GM06990 (cell line): Measurements from ENCODE around the gene STX1B.
"Not testable (repeated sequence)": the region's sequence is repeated elsewhere in the genome, so short reads cannot be mapped to it uniquely, and the experiment has no call there.

Source experiments
- DNase-seq: peaks from one replicate; pipeline ENCODE4 v3.0.0-alpha.2; 2011; ENCODE audit not compliant: insufficient read length; ENCODE audit errors: extremely low read depth
- H3K27me3 ChIP-seq: replicated peaks from 2 replicates; pipeline ENCODE4 v1.6.0; 2011; ENCODE audit warnings: low read length; ENCODE audit not compliant: control insufficient read depth, insufficient read depth
- H3K36me3 ChIP-seq: 2 replicates; pipeline ENCODE4 v1.5.1; 2011; ENCODE audit warnings: low read length; ENCODE audit not compliant: control insufficient read depth, insufficient read depth
- H3K4me3 ChIP-seq: replicated peaks from 2 replicates; pipeline ENCODE4 v1.5.1; 2011; ENCODE audit warnings: low read depth, mild to moderate bottlenecking, control low read depth, low read length
- CTCF ChIP-seq: IDR thresholded peaks from 2 replicates; pipeline ENCODE4 v1.5.1; 2011; ENCODE audit warnings: low read length, control low read depth, mild to moderate bottlenecking, inconsistent platforms; ENCODE audit not compliant: insufficient read depth, poor library complexity, severe bottlenecking

STX1B gene

GRCh38 chr16:31023252-31023602 lies 12.8 kb upstream of the STX1B start:
- H3K4me3 ChIP-seq, result no peak overlapping the region

GRCh38 chr16:31022544-31023251 lies 12.3 kb upstream of the STX1B start:
- no peak for TF ChIP-seq CTCF
- no peak for DNase-seq
- H3K4me3 ChIP-seq, result no peak overlapping the region
- H3K36me3 ChIP-seq, result no peaks in the 10 kb centered on the region
- no peaks in the 10 kb centered on the region for H3K27me3 ChIP-seq

More at GRCh38 chr16:31023252-31023602, 12.8 kb upstream of the STX1B start:
- no peak for TF ChIP-seq CTCF
- no peak for DNase-seq
- Histone ChIP-seq H3K27me3 (no peaks in the 10 kb centered on the region), H3K36me3 (no peaks in the 10 kb centered on the region)

GRCh38 chr16:31020536-31020935 lies 10.1 kb upstream of the STX1B start:
- Histone ChIP-seq H3K4me3 (no peak overlapping the region), H3K27me3 (no peaks in the 10 kb centered on the region)
- TF ChIP-seq CTCF, result no peak

GRCh38 chr16:31017756-31018155 lies 7.3 kb upstream of the STX1B start:
- H3K36me3 ChIP-seq, DNase-seq, H3K27me3 ChIP-seq, H3K4me3 ChIP-seq: not testable (repeated sequence)

More at GRCh38 chr16:31020536-31020935, 10.1 kb upstream of the STX1B start:
- H3K36me3 ChIP-seq, result no peaks in the 10 kb centered on the region
- no peak for DNase-seq

- no peak for DNase-seq
- no peaks in the 10 kb centered on the region for H3K36me3 ChIP-seq
- no peak overlapping the region for H3K4me3 ChIP-seq
- no peak for TF ChIP-seq CTCF
- peaks cover 3% of the 10 kb centered on the region for H3K27me3 ChIP-seq
These were observed 5.6 kb upstream of the STX1B start for GRCh38 chr16:31016018-31016417.

GRCh38 chr16:31013292-31013691 lies 2.9 kb upstream of the STX1B start:
- not testable (repeated sequence) for H3K36me3 ChIP-seq, DNase-seq, H3K4me3 ChIP-seq, H3K27me3 ChIP-seq

GRCh38 chr16:31011815-31012214 lies 1.4 kb upstream of the STX1B start:
- not testable (repeated sequence) for H3K4me3 ChIP-seq, H3K36me3 ChIP-seq, H3K27me3 ChIP-seq, DNase-seq
